ENCODE data around the gene LBH.
A peak's percentile ranks its signal among the peaks of the same experiment; 100 is the strongest.

The LBH gene

DNA sequence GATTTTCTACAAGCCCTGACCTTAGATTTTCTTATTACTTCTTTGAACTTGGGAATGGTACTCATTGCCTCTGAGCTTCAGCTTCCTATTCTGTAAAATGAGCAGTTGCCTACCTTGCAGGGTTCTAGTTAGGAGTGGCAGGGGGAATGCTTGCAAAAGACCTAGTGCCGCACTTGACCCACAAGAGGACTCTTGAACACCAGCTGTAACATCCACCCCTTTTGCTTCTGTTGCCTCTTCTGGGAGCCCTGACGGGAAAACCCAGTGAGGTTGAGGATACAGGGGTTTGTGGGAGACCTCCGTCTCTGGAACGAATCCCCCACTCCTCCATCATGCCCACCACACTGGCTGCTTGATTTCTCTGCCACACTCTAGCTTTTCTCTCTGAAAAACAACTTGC, 27.1 kb upstream of the LBH start:
- no peak for DNase-seq (ENCODE audit: low spot score)
- TF ChIP-seq, protein P1, sequence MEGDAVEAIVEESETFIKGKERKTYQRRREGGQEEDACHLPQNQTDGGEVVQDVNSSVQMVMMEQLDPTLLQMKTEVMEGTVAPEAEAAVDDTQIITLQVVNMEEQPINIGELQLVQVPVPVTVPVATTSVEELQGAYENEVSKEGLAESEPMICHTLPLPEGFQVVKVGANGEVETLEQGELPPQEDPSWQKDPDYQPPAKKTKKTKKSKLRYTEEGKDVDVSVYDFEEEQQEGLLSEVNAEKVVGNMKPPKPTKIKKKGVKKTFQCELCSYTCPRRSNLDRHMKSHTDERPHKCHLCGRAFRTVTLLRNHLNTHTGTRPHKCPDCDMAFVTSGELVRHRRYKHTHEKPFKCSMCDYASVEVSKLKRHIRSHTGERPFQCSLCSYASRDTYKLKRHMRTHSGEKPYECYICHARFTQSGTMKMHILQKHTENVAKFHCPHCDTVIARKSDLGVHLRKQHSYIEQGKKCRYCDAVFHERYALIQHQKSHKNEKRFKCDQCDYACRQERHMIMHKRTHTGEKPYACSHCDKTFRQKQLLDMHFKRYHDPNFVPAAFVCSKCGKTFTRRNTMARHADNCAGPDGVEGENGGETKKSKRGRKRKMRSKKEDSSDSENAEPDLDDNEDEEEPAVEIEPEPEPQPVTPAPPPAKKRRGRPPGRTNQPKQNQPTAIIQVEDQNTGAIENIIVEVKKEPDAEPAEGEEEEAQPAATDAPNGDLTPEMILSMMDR (IDR thresholded peaks at IDR 0.05; ENCODE audit: extremely low read depth, missing control alignments), result no peak

DNA sequence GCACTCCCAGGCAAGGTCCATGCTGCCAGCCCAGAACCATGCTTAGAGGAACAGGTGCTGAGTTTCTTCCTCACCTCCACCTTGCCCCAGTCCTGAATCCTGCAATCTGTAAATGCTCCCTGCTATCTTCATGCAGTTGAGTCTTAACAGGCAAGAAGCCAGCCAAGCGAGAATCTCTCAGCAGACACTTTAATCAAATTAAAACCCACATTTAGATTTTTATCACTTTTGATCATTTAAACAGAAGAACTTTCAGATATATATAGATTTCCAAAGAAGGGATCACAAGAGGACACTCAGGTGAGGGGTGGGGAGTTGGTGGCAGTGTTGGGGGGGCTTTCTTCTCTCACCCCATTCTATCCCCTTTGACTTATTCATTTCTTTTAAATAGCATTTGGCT, 25.9 kb upstream of the LBH start:
- TF ChIP-seq, protein P1 (IDR thresholded peaks at IDR 0.05; ENCODE audit: extremely low read depth, missing control alignments), result no peak
- no peak for DNase-seq (ENCODE audit: low spot score)

DNA sequence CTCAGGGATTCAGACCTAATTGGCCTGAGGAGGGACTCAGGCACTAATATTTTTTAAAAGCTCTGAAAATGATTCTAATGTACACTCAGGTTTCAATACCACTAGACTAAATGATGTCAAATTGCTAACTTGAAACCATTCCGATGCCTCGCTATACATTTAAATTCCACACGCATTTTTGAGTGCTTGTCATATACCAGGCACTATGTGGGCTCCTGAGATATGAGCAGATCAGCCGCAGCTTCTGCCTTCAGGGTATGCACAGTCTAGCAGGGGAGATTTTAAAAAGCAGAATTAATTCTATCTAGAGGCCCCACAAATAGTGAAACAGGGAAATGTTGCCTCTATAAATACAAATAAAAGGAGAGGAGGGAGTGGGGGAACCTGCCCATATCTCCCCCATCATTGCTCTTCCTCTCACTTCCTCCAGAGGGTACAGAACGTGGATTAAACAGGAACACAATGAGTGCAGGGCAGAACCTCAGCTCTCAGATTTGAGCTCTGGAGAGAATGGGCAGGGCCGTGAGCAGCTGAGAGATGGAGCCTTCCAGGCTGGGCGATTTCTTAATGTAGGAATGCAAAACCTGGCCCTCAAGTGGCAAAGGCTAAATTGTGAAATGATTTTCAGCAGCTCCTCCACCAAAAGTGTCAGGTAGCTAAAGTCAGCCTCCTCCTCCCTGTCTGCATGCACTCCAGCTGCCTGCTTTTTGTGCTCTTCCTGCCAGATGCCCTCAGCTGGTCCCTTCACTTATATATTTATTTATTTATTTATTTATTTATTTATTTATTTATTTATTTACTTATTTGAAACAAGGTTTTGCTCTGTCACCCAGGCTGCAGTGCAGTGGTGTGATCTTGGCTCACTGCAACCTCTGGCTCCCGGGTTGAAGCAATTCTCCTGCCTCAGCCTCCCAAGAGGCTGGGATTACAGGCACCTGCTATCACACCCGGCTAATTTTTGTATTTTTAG, 24.6 kb upstream of the LBH start:
- no peak for DNase-seq (ENCODE audit: low spot score)
- TF ChIP-seq, protein P1 (IDR thresholded peaks at IDR 0.05; ENCODE audit: extremely low read depth, missing control alignments), result no peak

DNA sequence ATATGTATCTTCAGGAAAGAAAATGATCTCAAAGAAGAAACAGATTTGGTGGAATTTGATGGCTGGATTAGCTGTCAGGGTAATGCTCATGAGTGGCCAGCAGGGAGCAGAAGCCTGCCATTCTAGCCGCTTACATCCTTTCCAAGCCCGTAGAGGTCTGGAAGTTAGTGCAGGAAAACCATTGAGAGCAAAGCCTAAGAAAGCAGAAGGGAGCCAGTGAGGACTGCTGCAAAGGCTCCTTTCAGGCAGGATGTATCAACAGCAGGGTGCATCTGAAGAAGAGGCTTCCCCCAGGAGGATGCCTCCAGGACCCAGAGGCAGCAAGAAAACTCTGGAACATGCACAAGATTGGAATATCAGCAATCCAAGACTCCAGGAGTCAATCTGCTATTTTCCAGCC, 22.9 kb upstream of the LBH start:
- TF ChIP-seq, protein P1 (IDR thresholded peaks at IDR 0.05; ENCODE audit: extremely low read depth, missing control alignments), result peak; percentile 69
- DNase-seq (ENCODE audit: low spot score), result peak; percentile 57

DNA sequence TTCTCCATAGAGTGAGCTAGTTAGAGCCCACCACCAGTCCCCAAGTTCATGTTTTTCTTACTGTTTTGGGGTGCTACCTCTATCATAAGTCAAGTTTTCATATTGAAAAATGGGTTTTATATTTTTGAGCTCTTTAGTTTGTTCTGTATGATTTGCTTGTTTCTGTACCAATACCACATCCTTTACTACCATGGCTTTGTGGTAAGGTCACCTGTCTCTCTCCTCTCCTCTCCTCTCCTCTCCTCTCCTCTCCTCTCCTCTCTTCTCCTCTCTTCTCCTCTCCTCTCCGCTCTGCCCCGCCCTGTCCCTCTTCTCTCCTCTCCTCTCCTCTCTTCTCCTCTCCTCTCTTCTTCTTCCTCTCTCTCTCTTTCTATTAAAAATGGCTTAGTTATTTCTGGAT, 22.1 kb upstream of the LBH start:
- TF ChIP-seq, protein P1 (IDR thresholded peaks at IDR 0.05; ENCODE audit: extremely low read depth, missing control alignments), result no peak
- no peak for DNase-seq (ENCODE audit: low spot score)

DNA sequence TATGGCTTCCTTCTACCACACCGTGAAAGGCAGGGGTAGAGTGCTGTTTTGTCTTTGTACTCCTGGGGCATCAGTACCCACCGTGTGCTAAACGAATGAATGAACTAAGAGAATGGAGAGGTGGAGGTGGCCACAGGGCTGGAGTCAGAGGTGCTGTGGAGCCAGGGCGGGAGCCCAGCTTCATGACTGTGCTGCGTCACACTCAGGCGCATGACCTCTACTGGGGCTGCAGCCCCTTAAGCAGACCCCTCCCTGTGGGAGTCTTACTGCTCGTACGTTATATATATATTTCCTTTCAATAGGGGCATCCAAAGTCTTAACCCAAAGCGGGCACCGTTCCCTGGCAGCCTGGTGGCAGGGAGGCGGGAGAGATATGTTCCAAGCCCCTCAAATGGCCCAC, 18.0 kb upstream of the LBH start:
- TF ChIP-seq, protein P1 (IDR thresholded peaks at IDR 0.05; ENCODE audit: extremely low read depth, missing control alignments), result no peak
- no peak for DNase-seq (ENCODE audit: low spot score)

DNA sequence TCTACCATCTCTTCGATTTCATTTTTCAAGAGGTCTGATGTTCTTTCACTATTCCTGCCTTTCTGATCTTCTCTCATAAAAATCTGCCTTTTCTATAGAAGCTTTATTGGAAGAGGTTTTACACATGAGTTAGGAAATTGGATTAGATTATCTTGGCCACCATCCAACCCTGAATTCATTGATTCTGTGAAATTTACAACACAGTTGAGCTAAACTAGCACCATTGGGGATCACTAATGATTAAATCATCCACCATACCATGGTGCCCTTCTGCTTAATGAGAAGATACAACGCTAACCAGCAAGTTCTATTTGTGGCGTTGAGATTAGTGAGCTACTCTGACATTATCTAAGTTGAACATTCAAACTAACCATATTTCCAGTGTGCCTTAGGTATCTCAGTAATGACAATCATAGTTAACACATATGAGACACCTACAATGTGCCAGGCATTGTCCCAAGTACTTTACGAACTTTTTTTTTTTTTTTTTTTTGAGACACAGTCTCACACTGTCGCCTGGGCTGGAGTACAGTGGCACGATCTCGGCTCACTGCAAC, 17.3 kb upstream of the LBH start:
- no peak for DNase-seq (ENCODE audit: low spot score)
- TF ChIP-seq, protein P1 (IDR thresholded peaks at IDR 0.05; ENCODE audit: extremely low read depth, missing control alignments), result no peak

Measured in GM20000 (cell line).